GM18909 (cell line): ENCODE data around the gene ZDHHC14.

Experiments used
- ATAC-seq: cut with Tn5 transposase; IDR thresholded peaks from one replicate; pipeline ENCODE4 v1.9.1; 2021; ENCODE audit warnings: mild to moderate bottlenecking; ENCODE audit not compliant: unreplicated experiment, poor library complexity

Gene ZDHHC14

GRCh38 chr6:157604816-157605215, 223.8 kb downstream of the ZDHHC14 start:
- ATAC-seq: no peak

GRCh38 chr6:157605484-157605883, 224.5 kb downstream of the ZDHHC14 start:
- no peak for ATAC-seq

GRCh38 chr6:157606516-157606915, 225.5 kb downstream of the ZDHHC14 start:
- ATAC-seq: no peak

GRCh38 chr6:157607317-157608109, 226.5 kb downstream of the ZDHHC14 start:
- peak; percentile 75 for ATAC-seq

- ATAC-seq: no peak
These were observed 227.5 kb downstream of the ZDHHC14 start for GRCh38 chr6:157608221-157609075.

- no peak for ATAC-seq
These were observed 228.1 kb downstream of the ZDHHC14 start for GRCh38 chr6:157609117-157609516.

GRCh38 chr6:157609556-157609955, 228.6 kb downstream of the ZDHHC14 start:
- no peak for ATAC-seq

GRCh38 chr6:157610451-157610999, 229.5 kb downstream of the ZDHHC14 start:
- ATAC-seq: no peak

- ATAC-seq: no peak
These were observed 230.4 kb downstream of the ZDHHC14 start for GRCh38 chr6:157611406-157611805.

GRCh38 chr6:157613011-157613522, 232.1 kb downstream of the ZDHHC14 start:
- ATAC-seq: no peak

GRCh38 chr6:157614026-157614568, 233.1 kb downstream of the ZDHHC14 start:
- peak; percentile 77 for ATAC-seq

- ATAC-seq: no peak
These were observed 234.4 kb downstream of the ZDHHC14 start for GRCh38 chr6:157615420-157615769.

GRCh38 chr6:157615951-157616350, 235.0 kb downstream of the ZDHHC14 start:
- no peak for ATAC-seq

- ATAC-seq: no peak
These were observed 240.0 kb downstream of the ZDHHC14 start for GRCh38 chr6:157620944-157621343.

GRCh38 chr6:157621406-157621805, 240.4 kb downstream of the ZDHHC14 start:
- no peak for ATAC-seq

GRCh38 chr6:157622427-157622826, 241.4 kb downstream of the ZDHHC14 start:
- no peak for ATAC-seq

GRCh38 chr6:157625111-157625510, 244.1 kb downstream of the ZDHHC14 start:
- ATAC-seq: no peak

GRCh38 chr6:157625764-157626163, 244.8 kb downstream of the ZDHHC14 start:
- ATAC-seq: no peak

- no peak for ATAC-seq
These were observed 246.4 kb downstream of the ZDHHC14 start for GRCh38 chr6:157627195-157627966.

GRCh38 chr6:157628463-157628862, 247.5 kb downstream of the ZDHHC14 start:
- no peak for ATAC-seq
